KMS-11 (cell line): ENCODE data around the gene GRAMD2B.

Experiments used
- H2AFZ ChIP-seq: fragments of 200-600 bp; sonication (generic); 2 replicates; pipeline ENCODE4 v1.6.1; 2016; ENCODE audit warnings: antibody characterized with exemption, mixed run types, low read depth
- H3K27ac ChIP-seq: fragments of 200-600 bp; sonication (generic); 2 replicates; pipeline ENCODE4 v1.6.1; 2016; ENCODE audit warnings: mild to moderate bottlenecking, mixed run types
- H3K27me3 ChIP-seq: fragments of 200-600 bp; sonication (generic); 2 replicates; pipeline ENCODE4 v1.6.1; 2017; ENCODE audit warnings: mild to moderate bottlenecking, low read depth, mixed run types, moderate library complexity; ENCODE audit not compliant: insufficient read depth
- H3K36me3 ChIP-seq: fragments of 200-600 bp; sonication (generic); 2 replicates; pipeline ENCODE4 v1.6.1; 2017; ENCODE audit warnings: mild to moderate bottlenecking, mixed run types; ENCODE audit not compliant: insufficient read depth
- H3K4me1 ChIP-seq: fragments of 200-600 bp; sonication (generic); 2 replicates; pipeline ENCODE4 v1.6.1; 2016; ENCODE audit warnings: mild to moderate bottlenecking, low read depth, mixed run types; ENCODE audit not compliant: poor library complexity, severe bottlenecking
- H3K4me2 ChIP-seq: fragments of 200-600 bp; sonication (generic); 2 replicates; pipeline ENCODE4 v1.7.0; 2016; ENCODE audit warnings: mild to moderate bottlenecking, mixed run types
- H3K4me3 ChIP-seq: fragments of 200-600 bp; sonication (generic); IDR thresholded peaks from 2 replicates; pipeline ENCODE4 v1.6.1; 2017; ENCODE audit warnings: low read depth, low read length, mixed read lengths; ENCODE audit not compliant: insufficient read depth
- H3K79me2 ChIP-seq: fragments of 200-600 bp; sonication (generic); 2 replicates; pipeline ENCODE4 v1.6.1; 2016; ENCODE audit warnings: low read depth, mixed run types; ENCODE audit not compliant: insufficient read depth
- H3K9ac ChIP-seq: fragments of 200-600 bp; sonication (generic); 2 replicates; pipeline ENCODE4 v1.6.1; 2016; ENCODE audit warnings: mild to moderate bottlenecking, mixed run types
- H4K20me1 ChIP-seq: fragments of 200-600 bp; sonication (generic); 2 replicates; pipeline ENCODE4 v1.6.1; 2016; ENCODE audit warnings: mild to moderate bottlenecking, mixed run types; ENCODE audit not compliant: insufficient read depth
- TF ChIP-seq, protein P1 (sequence below): fragments of 200-600 bp; sonication (generic); conservative IDR thresholded peaks from 2 replicates; pipeline ENCODE4 v1.6.1; 2017; ENCODE audit warnings: low read depth, mild to moderate bottlenecking, antibody characterized with exemption, low read length, moderate library complexity, mixed read lengths

The GRAMD2B gene

DNA sequence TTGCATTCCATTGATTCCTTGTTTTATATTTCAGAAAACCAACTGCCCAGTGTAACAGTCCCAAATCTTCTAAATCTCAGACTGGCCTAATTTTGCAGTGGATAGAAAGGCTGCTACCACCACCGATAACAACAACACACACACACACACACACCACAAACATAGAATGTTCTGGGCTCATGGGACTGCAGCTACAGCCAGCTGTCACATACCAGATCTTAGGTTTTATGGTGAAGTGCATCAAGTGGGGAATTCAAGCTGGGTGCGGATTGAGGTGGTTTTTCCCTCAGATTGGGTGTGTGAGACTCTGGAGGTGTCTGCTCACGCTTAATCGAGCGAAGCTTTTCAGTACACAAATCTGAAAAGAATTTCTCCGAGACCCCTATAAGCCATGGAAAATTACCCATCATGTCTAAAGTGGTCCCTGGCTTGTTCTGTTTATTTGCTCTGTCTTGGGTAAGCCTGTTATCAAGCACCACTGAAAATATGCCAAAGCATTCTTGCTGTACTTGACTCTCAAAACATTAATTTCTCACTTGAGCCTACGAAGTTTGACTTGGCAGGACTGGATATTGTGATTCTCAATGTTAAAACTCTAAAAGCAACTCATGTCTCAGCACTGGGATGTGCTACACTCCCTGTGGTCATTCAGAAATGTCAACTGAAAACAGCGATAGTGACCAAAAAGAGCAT is 100.8 kb downstream of the GRAMD2B start:
- Histone ChIP-seq H3K36me3 (no peaks in the 10 kb centered on the region), H3K27ac (no peak overlapping the region), H2AFZ (no peak overlapping the region), H3K27me3 (no peaks in the 10 kb centered on the region), H3K79me2 (no peaks in the 10 kb centered on the region), H4K20me1 (no peaks in the 10 kb centered on the region), H3K4me1 (no peaks in the 10 kb centered on the region), H3K9ac (no peak overlapping the region), H3K4me3 (no peak overlapping the region), H3K4me2 (no peak overlapping the region)
- TF ChIP-seq, protein P1, sequence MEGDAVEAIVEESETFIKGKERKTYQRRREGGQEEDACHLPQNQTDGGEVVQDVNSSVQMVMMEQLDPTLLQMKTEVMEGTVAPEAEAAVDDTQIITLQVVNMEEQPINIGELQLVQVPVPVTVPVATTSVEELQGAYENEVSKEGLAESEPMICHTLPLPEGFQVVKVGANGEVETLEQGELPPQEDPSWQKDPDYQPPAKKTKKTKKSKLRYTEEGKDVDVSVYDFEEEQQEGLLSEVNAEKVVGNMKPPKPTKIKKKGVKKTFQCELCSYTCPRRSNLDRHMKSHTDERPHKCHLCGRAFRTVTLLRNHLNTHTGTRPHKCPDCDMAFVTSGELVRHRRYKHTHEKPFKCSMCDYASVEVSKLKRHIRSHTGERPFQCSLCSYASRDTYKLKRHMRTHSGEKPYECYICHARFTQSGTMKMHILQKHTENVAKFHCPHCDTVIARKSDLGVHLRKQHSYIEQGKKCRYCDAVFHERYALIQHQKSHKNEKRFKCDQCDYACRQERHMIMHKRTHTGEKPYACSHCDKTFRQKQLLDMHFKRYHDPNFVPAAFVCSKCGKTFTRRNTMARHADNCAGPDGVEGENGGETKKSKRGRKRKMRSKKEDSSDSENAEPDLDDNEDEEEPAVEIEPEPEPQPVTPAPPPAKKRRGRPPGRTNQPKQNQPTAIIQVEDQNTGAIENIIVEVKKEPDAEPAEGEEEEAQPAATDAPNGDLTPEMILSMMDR, result no peak

DNA sequence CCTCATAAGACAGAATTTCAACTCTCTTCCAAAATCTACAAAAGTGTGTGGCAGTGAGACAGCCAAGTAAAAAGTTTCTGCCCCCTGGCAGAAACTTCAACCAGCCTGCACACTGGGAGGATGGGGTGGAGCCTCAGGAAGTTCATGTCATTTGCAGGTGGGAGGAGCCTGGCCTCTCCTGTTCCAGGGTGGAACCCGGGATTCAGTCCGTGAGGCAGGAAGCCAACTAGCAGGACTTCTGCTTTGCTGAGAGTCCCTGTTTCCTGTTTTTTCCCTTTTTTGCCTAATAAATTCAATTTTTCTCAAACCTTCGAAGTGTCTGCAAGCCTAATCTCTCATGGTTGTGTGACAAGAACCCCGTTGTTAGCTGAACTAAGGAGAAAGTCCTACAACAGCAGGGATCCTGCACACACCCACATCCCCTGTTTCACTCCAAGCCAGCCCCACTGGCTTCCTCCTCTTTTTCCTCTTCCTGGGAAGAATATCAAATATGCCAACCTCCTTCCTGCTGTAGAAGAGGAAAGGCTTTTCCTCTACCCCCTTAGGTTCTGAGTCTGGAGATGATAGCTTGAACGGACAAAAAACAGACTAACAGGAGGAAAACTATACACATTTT is 102.5 kb downstream of the GRAMD2B start:
- H4K20me1 ChIP-seq, result no peaks in the 10 kb centered on the region
- no peak overlapping the region for H3K4me2 ChIP-seq
- no peak overlapping the region for H3K4me3 ChIP-seq
- TF ChIP-seq, protein P1, result no peak
- no peaks in the 10 kb centered on the region for H3K4me1 ChIP-seq
- H3K79me2 ChIP-seq, result no peaks in the 10 kb centered on the region
- H3K9ac ChIP-seq, result no peak overlapping the region
- no peak overlapping the region for H3K27ac ChIP-seq
- H3K36me3 ChIP-seq, result no peaks in the 10 kb centered on the region
- H3K27me3 ChIP-seq, result no peaks in the 10 kb centered on the region
- H2AFZ ChIP-seq, result no peak overlapping the region

DNA sequence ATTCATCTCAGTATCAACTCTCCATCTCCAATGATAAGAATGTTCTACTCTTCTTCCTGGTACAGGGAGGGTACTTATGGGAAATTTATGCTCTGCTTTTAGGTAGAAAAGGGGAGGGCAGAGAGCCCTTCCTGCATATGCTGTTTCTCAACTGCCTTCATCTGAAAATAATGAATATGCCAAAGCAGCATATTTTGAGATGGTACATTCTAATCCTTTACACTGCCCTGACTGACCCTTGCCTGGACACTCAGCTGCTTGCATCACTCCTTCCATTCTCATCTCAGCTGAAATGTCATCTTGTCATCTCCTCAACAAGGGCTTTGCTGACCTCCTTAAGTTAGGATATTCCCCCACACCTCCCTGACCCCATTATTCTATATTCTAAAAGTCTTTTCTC is 103.3 kb downstream of the GRAMD2B start:
- no peaks in the 10 kb centered on the region for H3K36me3 ChIP-seq
- no peak overlapping the region for H3K4me2 ChIP-seq
- no peak overlapping the region for H3K4me3 ChIP-seq
- no peak overlapping the region for H2AFZ ChIP-seq
- H3K27me3 ChIP-seq, result no peaks in the 10 kb centered on the region
- TF ChIP-seq, protein P1, result no peak
- no peak overlapping the region for H3K9ac ChIP-seq
- H3K79me2 ChIP-seq, result no peaks in the 10 kb centered on the region
- H3K4me1 ChIP-seq, result no peaks in the 10 kb centered on the region
- H4K20me1 ChIP-seq, result no peaks in the 10 kb centered on the region
- H3K27ac ChIP-seq, result no peak overlapping the region

DNA sequence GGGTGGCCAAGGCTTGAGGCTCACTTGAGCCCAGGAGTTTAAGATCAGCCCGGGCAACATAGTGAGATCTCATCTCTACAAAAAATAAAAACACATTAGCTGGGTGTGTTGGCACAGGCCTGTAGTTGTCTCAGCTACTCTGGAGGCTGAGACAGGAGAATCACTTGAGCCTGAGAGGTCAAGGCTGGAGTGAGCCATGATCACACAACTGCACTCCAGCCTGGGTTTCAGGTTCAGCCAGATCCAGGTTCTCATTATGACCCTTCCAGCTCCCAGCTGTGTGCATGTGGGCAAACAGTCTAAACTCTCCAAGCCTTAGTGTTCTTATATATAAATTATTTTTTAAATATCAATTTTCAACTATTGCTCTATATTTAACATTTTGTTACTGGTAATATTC is 103.9 kb downstream of the GRAMD2B start:
- H2AFZ ChIP-seq, result no peak overlapping the region
- no peak overlapping the region for H3K4me3 ChIP-seq
- no peak overlapping the region for H3K4me2 ChIP-seq
- no peak overlapping the region for H3K9ac ChIP-seq
- H3K36me3 ChIP-seq, result no peaks in the 10 kb centered on the region
- no peaks in the 10 kb centered on the region for H4K20me1 ChIP-seq
- no peaks in the 10 kb centered on the region for H3K79me2 ChIP-seq
- H3K4me1 ChIP-seq, result no peaks in the 10 kb centered on the region
- no peak overlapping the region for H3K27ac ChIP-seq
- no peaks in the 10 kb centered on the region for H3K27me3 ChIP-seq
- TF ChIP-seq, protein P1, result no peak
